ENCODE results near the gene UBE2G2.

Gene UBE2G2

GRCh38 chr21:44739316-44739715, 62.3 kb downstream of the UBE2G2 start:
- TF ChIP-seq CTCF (IDR thresholded peaks at IDR 0.05; ENCODE audit: low read depth, low read length, missing control alignments): no peak
- no peak overlapping the region for H3K4me3 ChIP-seq (ENCODE audit: low read depth, low read length)
- no peak for DNase-seq (ENCODE audit: low read depth)

DNA sequence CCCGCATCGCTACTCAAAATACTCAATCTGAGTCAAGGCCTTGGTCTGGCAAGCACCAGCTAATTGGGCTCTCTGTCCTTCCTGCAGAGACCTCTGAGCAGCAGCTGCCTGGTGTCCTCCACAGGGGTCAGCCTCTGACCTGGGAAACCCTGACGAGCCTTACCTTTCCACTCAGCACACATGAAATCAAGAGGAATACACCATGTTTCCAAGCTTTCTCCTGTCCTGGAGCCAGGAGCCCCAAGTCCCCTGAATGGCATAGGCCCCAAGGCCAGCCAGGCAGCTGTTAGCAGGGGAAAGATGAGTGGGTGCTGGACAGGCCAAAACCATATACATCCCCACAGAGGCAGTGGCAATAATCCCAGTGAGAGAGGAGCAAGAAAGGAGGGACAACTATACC, 63.0 kb downstream of the UBE2G2 start:
- no peak for DNase-seq (ENCODE audit: low read depth)
- no peak for TF ChIP-seq CTCF (IDR thresholded peaks at IDR 0.05; ENCODE audit: low read depth, low read length, missing control alignments)
- no peak overlapping the region for H3K4me3 ChIP-seq (ENCODE audit: low read depth, low read length)

GRCh38 chr21:44737706-44738354, 63.8 kb downstream of the UBE2G2 start:
- DNase-seq (ENCODE audit: low read depth): no peak
- TF ChIP-seq CTCF (IDR thresholded peaks at IDR 0.05; ENCODE audit: low read depth, low read length, missing control alignments): no peak
- no peak overlapping the region for H3K4me3 ChIP-seq (ENCODE audit: low read depth, low read length)

DNA sequence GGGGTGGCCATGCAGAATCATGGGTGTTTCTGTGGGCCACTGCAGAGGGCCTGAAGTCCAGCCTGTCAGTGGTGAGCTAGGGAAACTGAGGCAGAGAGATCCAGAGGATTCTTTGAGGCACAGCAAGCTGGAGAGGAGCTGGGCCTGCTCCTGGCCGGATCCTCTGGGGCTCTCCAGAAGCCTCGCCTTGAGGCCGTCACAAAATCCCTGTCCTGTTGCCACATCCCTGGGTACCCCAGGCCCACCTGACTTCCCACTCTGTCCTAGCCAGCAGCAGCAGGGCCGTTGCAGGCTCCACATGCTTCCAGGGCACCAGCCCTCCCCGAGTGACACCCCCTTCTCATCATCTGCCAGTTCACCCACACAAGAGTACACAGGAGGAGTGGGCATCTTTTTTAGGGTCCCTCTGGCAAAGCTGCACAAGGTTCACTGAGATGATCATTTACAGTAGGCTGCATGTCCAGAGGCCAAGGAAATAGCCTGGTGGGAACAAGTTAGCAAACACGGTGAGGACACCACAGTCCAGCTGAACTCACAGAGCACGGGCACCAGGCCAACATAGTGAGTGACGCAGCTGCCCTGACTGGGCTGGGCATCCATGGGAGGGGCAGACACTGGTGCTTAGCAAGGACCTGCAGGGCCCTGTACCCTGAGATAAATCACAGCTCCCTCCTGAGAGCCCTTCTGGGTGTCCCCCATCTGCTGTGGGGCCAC, 65.2 kb downstream of the UBE2G2 start:
- TF ChIP-seq CTCF (IDR thresholded peaks at IDR 0.05; ENCODE audit: low read depth, low read length, missing control alignments): no peak
- DNase-seq (ENCODE audit: low read depth): no peak
- H3K4me3 ChIP-seq (ENCODE audit: low read depth, low read length): no peak overlapping the region

GRCh38 chr21:44735821-44736220, 65.8 kb downstream of the UBE2G2 start:
- no peak for DNase-seq (ENCODE audit: low read depth)
- no peak for TF ChIP-seq CTCF (IDR thresholded peaks at IDR 0.05; ENCODE audit: low read depth, low read length, missing control alignments)
- no peak overlapping the region for H3K4me3 ChIP-seq (ENCODE audit: low read depth, low read length)

DNA sequence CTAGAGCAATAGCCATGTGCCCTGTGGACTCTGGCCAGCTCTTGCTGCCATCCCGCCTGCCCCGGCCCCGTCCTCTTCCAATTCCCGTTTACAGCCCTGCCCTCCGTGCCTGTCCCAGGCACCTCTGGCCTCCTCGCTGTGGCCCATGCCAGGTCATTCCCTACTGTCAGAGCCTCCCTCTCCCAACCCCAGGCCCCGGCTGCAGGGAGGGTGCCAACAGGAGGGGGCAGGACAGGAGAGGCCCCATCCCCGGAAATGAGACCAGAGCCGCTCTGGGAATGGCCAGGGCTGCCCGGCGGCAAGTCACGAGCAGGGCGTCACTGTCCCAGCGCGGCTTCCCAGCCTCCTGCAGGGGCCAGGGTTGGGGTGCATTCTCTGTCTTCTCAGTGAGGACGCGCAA, 66.8 kb downstream of the UBE2G2 start:
- DNase-seq (ENCODE audit: low read depth): no peak
- no peak for TF ChIP-seq CTCF (IDR thresholded peaks at IDR 0.05; ENCODE audit: low read depth, low read length, missing control alignments)

More for the DNA sequence above, 66.8 kb downstream of the UBE2G2 start:
- H3K4me3 ChIP-seq (ENCODE audit: low read depth, low read length): no peak overlapping the region

All from GM12864 (cell line).